AG09319 (cell line): ENCODE results near the gene PARD3.

Experiments used
- DNase-seq: peaks from one replicate; pipeline ENCODE4 v3.0.0-alpha.2; 2010; ENCODE audit warnings: low read depth; ENCODE audit errors: extremely low read depth
- CTCF ChIP-seq: IDR thresholded peaks from 2 replicates; pipeline ENCODE4 v1.5.1; 2011; ENCODE audit warnings: low read depth, mild to moderate bottlenecking, inconsistent platforms, low read length, moderate library complexity

Gene PARD3

GRCh38 chr10:34815185-34816084, at the start of gene PARD3:
Gene PARD3 (minus strand): TSS chr10:34815296. CDS start chr10:34814995, 301 bp downstream.
- DNase-seq, result no peak
- no peak for TF ChIP-seq CTCF

GRCh38 chr10:34864149-34865067, 49.3 kb upstream of the PARD3 start:
- no peak for DNase-seq
- TF ChIP-seq CTCF, result no peak

- TF ChIP-seq CTCF, result no peak
- no peak for DNase-seq
Measured at GRCh38 chr10:34862892-34863291, 47.8 kb upstream of the PARD3 start.

GRCh38 chr10:34861293-34862021, 46.4 kb upstream of the PARD3 start:
- DNase-seq, result peak; percentile 36
- TF ChIP-seq CTCF, result no peak

- no peak for DNase-seq
- TF ChIP-seq CTCF, result no peak
Measured at GRCh38 chr10:34859170-34859569, 44.1 kb upstream of the PARD3 start.

GRCh38 chr10:34858003-34858402, 42.9 kb upstream of the PARD3 start:
- TF ChIP-seq CTCF, result no peak
- no peak for DNase-seq
